GM19467 (cell line): Measurements from ENCODE around the gene COPS7B.

Experiments used
- ATAC-seq: cut with Tn5 transposase; IDR thresholded peaks from one replicate; pipeline ENCODE4 v1.9.1; 2021; ENCODE audit warnings: mild to moderate bottlenecking, moderate library complexity; ENCODE audit not compliant: unreplicated experiment

The COPS7B gene

DNA sequence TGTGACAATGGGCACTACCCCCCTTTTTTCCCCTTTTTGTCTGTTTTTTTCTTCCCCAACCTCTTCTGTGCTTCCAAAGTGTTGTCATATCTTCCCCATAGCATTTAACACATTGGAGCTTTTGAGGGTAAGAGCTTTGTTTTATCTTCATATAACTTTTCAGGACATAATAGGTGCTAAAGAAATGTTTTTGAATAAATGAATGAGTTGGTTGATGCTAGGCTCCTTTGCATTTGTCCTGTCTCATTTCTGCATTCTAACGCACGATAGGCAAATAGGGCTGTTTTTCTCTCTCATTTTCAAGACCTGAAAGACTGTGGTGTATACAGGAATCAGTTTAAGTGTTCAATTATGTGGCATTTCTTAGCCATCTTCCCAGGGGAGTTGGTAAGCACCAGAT, 832 bp upstream of the COPS7B start:
- no peak for ATAC-seq

DNA sequence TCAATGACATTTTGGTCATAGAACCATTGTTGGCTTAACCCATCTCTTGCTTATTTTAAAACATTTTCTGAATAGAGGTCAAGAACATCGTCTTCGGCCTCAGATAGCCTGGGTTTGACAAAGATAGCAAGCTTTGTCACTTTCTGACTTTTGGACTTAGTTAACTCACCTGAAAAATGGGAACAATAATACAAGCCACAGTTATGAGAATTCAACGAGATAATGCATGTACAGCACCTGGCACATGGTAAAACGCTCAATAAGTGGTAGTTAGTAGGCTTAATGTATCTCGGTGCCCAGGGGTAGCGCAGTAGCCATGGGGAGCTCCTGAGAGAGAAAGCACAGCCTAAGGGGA, 446 bp upstream of the COPS7B start:
- ATAC-seq, result no peak

DNA sequence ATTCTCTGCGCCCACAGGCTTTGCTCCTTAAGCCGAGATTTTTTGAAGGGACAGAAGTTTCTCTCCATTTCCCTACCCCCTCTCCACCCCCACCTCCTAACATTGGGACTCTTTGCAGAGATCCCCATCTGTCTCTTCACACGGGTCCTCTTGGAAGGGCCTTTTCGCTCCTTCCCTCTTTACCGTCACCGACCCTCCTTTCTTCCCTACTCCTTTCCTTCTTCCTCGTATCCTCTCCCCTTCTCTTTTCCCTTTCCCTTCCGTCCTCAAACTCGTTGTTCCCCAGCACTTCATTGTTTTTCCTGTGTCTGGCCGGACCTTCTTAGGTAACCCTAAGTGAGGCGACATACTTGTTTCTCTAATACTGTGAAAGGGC, 660 bp downstream of the COPS7B start:
- ATAC-seq, result no peak

DNA sequence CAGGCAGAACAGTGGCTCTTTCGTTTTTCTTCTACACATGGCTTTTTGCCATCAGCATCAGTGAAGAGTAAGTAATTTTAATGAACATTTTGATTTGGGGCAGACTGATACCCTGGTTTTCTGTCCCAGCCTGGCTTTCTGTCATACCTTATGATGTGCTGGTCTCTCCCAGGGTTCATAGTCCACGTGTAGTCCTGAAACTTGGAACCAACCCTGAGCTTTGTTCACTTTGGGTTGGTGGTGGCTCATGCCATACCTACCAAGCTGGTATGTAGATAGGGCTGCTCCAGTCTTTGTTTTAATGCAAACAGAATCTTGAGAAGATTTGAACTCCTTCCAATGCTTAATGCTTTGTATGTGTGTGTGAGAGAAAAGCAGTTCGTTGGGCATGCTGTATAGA, 4.9 kb downstream of the COPS7B start:
- no peak for ATAC-seq

DNA sequence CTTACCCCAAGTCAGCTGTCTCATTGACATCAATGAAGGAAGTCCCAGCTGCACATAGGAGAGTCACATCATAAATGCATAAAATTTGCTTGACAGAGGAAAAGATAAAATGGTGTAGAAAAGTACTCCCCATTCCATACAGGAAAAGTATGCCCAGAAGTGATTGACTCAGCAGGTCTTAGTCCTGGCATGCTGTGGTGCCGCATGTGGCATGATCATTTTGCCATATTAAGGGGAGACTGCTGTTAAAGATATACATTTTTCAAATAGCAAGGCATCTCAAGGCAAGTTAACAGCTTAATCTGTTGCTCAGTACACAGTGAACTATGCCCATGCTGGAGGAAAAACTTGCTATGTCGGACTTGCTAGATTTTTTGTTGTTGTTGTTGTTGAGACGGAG, 8.1 kb downstream of the COPS7B start:
- ATAC-seq, result no peak

DNA sequence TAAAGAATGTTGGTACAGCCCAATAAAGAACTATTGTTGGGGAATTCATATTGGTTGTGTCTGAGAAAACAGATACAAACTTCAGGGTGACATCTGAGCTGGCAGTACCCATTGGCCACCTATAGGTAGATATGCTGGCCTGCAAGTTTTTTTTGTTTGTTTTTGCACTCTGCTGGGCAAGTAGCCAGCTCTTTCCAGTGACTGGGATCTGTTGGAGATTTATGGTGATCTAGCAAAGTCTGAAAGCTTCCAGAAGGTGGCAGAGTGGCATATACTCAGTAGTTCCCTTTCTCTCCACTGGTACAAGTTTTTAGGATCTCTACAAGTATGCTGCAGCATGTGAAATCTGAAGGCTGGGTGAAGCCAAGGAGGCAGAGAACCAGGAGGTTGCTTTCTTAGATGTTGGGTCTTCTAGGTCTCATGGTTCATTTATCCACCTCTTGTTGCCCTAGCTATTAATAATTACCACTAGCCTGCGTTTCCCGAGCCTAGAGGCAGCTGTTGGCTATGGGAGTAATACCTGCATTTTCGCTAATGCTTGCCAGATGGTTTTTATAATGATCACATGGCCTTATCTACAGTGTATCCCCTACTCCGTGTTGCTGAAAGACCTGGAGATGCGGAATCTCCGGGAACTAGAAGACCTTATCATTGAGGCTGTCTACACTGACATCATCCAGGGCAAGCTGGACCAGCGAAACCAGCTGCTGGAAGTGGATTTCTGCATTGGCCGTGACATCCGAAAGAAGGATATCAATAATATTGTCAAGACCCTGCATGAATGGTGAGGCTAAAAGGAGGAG, 9.5 kb downstream of the COPS7B start:
- no peak for ATAC-seq

DNA sequence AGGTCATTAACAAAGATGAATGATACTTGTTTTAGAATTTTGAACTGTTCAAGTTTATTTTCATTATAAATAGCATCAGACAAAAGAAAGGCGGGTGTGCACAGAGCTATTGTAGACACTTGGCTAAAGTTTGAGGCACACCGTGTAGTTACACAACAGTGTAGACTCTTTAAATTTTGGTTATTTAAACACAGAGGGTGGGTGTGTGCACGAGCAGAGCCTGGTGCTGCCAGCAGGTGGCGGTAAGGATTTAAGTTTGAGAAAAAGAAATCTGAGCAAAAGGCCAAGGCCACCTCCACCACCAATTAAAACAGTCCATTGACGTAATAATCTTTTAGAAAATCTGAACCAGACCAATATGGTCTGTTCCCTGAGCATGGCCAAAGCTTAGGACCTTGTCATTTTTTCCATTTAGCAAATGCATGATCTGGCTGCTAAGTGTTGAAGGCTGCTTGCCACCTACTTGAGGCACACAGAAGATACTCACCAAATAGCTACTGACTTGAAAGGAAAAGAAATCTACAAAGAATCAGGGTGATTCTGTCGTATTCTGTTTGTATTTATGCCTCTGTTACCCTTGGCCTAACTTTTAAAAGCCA, 14.3 kb downstream of the COPS7B start:
- no peak for ATAC-seq

DNA sequence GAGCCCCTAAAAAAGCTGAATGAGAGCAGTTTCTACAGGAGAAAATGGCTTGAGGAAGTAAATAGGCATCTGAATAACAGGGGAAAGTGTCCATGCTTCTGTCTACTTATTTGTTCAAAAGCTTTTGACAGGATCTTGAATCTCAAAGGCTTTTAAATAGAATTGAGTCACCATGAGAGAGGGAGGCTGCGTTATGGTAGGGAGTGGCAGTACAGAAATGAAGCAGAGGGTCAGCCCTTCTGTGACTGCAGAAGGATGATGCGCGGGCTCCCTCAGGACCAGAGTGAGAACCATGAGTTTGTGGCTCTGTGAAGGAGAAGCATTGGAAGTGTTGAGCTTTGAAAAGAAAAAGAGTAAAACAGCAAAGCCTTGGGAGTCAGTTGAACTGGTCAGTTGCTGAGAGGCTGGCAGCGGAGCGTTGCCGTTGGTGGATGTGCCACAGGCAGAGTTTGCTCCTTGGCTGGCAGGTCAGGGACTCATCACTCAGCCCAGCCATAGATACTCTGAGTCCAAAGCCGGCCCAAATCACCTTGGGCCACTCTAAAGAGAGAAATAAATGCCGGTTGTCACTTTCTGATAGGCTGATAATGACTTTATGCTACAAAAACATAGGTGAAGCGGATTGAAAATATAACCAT, 17.4 kb downstream of the COPS7B start:
- no peak for ATAC-seq

DNA sequence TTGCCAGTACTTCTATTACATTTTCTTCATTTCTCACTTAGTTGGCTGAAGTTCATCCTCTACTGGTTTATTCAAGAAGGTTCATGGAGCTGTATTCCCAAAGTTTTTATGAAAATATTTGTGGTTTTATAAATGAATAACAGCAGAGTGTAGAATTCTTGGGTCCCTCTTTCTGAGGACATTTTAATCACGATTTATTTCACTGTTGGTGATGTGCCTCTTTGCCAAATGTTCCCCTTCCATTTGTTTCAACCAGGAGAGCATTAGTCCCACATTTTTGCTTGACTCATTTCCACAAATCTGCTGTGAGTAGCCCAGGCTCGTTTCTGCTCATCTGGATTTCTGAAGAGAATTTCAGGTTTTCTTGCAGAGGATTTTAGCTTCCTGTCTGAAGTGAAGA, 20.8 kb downstream of the COPS7B start:
- no peak for ATAC-seq

DNA sequence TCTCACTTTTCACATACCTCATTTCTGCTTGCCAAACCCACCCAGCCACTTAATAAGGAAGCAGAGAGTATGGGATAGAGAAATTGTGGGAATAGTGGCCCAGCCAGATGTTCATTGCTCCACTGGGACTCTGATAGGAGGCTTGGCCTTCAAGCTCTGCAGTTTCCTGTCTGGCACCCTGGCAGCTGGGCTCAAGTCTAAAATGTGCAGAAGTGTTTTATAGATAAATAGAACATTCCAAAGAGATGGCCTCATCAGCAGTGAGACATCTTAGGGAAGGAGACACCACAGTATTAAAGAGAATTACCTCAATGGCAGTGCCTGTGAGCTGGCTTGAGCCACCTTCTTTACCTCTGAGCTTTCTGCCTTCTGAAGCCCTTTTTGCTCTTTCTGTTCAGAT, 24.7 kb downstream of the COPS7B start:
- ATAC-seq, result no peak

DNA sequence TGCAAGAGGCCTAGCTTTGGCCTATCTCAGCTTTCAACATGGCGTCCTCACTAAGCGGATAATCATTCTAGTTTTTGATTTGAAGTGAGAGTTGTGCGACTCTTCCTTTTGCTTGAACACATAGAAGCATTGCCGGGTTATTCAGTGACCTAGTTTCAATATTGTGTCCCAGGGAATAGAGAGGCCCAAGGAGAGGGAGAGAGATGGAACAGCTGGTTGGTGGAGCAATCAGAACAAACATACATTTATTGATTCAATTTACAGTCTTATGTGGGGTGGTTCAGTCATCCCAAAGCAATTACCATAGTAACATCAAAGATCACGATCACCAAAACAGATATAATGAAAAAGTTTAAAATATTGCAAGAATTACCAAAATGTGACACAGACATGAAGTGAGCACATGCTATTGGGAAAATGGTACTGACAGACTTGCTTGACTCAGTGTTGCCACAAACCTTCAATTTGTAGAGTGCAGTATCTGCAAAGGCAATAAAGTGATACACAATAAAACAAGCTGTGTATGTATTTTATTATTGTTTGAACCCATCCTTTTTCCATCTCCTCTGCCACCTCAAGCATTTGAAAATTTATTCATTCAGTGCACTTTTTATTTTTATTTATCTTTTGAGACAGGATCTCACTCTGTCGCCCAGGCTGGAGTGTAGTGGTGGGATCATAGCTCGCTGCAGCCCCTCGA, 30.2 kb downstream of the COPS7B start:
- no peak for ATAC-seq

DNA sequence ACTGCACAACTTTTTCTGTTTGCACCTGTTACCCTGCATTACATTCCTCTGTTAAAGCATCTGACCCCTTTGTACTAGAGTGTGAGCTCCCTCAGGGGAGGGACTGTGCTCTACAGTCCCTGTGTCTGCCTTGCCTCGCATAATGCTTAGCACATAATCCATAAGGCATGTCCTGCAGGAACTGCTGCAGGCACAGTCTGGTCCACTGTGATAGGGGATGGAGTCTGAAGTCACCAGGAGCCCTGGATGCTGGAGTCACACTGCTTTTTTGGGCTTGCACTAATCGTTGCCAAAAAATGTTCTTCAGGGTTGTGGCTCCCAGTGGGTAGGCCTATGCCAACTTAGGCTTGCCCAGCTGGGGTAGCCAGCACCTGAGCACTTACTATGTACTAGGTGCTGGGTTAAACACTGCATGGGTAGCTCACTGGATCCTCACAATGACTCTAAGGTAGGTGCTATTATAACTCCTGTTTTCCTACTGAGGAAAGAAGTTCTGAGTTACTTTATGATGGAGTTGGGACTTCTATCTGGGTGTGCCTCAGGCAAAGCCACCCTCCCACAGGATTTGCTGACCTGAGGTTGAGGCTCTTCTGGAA, 33.3 kb downstream of the COPS7B start:
- ATAC-seq, result no peak

DNA sequence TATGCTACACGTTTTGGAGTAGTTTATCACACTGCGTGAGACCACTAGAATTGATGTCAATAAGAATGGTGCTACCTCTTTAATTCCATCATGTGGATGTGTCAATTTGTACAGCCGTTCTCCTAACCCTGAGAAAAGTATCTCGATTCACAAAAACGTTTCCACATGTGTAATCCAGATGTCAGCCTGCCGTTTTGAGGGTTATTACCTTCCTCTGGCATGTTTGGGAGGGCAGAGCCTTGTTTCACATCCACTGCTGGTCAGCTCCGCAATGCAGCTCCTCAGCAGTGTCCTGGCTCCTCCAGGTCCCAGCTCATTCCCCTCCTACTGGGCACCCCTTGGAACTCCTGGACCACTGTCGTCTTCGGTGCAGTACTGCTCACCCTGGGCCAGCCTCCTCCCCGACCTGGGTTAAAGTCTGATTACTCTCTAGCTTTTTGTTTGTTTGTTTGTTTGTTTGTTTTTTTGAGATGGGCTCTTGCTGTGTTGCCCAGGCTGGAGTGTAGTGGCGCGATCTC, 34.6 kb downstream of the COPS7B start:
- ATAC-seq, result no peak

DNA sequence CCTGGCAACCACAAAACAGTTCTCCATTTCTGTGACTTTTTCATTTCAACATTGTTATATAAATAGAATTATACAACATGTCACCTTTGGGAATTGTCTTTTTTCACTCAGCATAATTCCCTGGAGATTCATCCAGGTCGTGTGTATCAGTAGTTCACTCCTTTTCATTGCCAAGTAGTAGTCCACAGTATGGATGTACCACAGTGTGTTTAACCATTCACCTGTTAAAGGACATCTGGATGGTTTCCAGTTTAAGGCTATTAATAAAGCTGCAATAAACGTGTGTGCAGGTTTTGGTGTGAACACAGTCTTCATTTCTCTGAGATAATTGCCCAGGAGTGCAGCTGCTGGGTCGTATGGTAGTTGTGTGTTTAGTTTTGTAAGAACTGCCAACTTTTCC, 35.7 kb downstream of the COPS7B start:
- ATAC-seq, result no peak

DNA sequence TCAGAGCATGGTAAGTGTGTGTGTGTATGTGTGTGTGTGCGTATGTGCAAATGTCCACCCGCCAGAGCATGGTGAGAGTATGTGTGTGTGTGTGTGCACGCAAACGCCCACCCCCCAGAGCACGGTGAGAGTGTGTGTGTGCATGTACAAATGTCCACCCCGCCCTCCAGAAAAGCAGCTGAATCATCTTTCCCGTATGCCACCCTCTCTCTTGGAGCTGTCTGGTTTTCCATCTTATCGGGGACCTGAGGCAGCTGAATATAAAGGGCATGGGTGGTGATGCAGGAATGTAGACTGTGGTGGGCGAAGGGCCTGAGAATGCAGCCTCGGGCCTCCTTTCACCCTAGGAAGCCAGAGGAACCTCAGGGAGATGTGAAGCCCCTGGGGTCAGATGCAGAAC, 66.9 kb downstream of the COPS7B start:
- no peak for ATAC-seq

DNA sequence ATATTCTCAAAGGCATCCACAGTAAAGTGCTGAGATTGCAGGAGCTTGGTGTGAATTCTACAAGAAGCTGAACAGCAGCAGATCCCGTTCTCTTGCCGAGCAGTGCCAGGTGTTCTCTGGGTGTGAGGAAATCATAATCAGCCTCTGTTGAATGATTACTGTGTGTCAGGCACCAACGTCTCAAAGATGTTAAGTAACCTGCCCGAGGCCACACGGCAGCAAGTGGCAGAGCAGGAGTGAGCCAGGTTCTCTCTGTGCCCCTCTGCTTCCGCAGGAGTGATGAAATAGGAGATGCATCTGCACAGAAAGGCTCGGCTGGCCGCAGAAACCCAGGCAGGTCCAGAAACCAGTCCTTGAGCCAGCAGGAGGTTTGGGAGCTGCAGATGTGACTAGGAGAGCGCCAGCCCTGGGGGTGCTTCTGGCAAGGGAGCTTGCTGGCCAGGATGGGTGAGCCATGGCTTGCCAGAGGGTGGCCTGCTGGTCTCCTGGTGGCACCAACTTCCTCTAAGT, 68.4 kb downstream of the COPS7B start:
- no peak for ATAC-seq

DNA sequence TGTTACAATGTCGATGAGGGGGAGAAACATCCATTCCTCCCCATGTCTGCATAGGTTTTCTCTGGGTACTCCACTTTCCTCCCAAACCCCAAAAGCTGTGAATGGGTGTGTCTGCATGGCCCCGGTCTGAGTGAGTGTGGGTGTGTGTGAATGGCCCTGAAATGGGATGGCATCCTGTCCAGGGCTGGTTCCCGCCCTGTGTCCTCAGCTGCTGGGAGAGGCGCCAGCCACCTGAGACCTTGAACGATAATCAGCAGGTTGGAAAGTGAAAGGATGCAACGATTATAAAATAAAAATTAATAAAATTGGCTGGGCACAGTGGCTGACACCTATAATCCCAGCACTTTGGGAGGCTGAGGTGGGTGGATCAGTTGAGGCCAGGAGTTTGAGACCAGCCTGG, 70.7 kb downstream of the COPS7B start:
- no peak for ATAC-seq
